ENCODE results near the gene RTRAF.

Gene RTRAF

DNA sequence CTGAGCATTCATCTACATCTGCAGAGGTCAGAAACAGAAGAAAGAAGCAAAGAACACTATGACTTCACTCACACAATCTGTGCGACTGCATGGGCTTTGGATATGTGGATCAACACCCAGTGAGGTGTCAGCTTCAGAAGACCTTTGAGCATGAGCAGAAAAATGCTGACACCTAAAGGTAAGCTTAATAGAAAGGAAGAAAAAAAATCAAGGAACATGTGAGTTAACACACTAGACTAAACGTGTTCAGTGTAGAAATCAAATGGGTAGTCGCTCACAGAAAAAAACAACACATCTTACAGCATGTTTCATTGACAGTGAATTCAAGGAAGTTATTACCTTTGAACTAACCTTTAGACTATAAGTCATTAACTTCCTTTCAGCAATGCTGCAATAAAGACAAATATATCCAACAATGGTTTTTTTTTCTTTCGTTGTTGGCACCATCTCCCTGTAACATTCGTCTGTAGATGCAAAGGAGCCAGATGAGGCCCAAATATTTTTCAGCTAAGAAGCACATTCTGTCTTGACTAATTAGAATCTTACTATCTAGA lies 30.9 kb downstream of the RTRAF start:
- TF ChIP-seq ZFX (IDR thresholded peaks at IDR 0.05) (no peak), CTCF (conservative IDR thresholded peaks at IDR 0.05) (no peak)
- no peak overlapping the region for H3K27ac ChIP-seq

DNA sequence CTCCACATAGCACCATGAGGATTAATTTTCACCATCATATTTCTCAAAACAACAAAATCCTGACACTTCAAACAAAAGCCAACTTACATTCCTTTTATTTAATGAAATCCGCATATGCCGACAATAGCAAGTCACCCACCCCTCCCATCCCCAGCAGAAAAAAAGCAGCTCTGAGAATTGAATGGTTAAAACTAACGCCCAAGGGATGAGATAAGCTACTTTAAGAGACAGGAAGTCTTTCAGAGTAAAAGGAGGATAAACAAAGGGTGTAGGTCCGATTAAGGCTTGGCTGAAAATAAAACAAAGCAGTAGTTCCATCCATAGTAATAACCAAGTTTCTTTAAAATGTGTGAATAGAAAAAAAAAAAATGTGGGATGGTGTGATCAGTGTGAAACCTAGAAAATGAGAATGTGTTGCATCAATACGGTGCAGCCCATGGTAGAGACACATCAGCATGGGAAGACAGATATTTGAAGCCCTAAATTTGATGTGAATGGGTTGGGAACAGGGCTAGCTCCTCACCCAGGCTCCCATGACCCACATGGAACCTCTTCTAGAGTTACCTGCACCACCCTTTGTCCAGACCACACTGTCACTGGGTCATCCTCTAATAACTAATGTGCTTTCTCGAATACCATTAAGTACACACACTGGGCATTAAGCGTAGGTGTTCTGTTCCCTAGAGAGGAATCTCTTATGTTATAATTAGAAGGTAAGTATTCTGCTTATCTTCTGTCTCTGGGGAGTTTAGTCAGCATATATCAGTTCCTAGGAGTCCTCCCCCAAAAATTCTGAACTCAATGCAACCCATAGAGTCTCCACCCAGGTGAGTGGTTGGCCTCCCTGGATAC lies 31.7 kb downstream of the RTRAF start:
- TF ChIP-seq CTCF (conservative IDR thresholded peaks at IDR 0.05) (no peak), ZFX (IDR thresholded peaks at IDR 0.05) (no peak)

DNA sequence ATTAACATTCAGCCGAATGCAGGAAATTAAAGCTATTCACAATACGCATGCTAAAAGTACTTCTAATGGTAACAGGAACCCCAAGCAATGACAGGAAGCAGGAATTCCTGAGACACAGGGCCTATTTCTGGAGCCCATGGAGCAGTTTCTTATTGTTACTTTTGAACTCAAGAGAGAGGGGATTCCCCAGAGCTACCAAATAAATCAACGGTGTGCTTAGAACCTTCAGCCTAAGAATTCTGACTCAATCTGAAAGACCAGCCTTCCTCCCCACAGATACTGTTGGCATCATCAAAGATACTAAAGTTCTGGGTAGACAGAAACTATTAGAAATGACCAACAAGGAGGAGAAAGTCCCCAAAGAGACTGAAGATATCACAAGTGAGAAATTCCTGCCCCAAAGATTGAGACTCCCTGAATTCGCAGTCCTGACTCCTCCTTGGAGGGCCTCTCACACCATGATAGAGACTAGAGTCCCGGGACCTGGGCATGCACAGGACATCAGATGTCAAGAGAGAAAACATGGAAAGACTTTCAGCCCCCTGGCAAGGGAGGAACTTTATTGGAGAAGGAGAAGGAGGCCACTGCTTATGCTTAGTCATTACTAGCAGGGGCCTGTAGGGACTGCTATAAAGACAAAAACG lies 32.7 kb downstream of the RTRAF start:
- no peak overlapping the region for H3K27ac ChIP-seq
- TF ChIP-seq CTCF (conservative IDR thresholded peaks at IDR 0.05), result no peak
- no peak for TF ChIP-seq ZFX (IDR thresholded peaks at IDR 0.05)

More for the DNA sequence above, 31.7 kb downstream of the RTRAF start:
- H3K27ac ChIP-seq, result no peak overlapping the region

GRCh38 chr14:52023518-52023917 lies 34.2 kb downstream of the RTRAF start:
- H3K27ac ChIP-seq, result no peak overlapping the region
- no peak for TF ChIP-seq CTCF (conservative IDR thresholded peaks at IDR 0.05)
- TF ChIP-seq ZFX (IDR thresholded peaks at IDR 0.05), result no peak

GRCh38 chr14:52025310-52025709 lies 36.0 kb downstream of the RTRAF start:
- TF ChIP-seq CTCF (conservative IDR thresholded peaks at IDR 0.05) (no peak), ZFX (IDR thresholded peaks at IDR 0.05) (no peak)
- H3K27ac ChIP-seq, result no peak overlapping the region

- no peak overlapping the region for H3K27ac ChIP-seq
- no peak for TF ChIP-seq ZFX (IDR thresholded peaks at IDR 0.05)
- TF ChIP-seq CTCF (conservative IDR thresholded peaks at IDR 0.05), result no peak
These were observed 36.8 kb downstream of the RTRAF start for GRCh38 chr14:52026017-52026660.
